Breast epithelium (tissue), 3 donors: ENCODE measurements around the gene SMARCC2.

Experiments used
- CTCF ChIP-seq, 3 donors: fragments of 450-650 bp; IDR thresholded peaks; one replicate each; pipeline ENCODE4 v1.5.1; 2016 to 2017; ENCODE audit warnings: antibody characterized with exemption in 3 of 3, mild to moderate bottlenecking in 3 of 3, moderate library complexity in 3 of 3
- POLR2A ChIP-seq: fragments of 450-650 bp; IDR thresholded peaks from one replicate; pipeline ENCODE4 v1.6.1; 2016; ENCODE audit warnings: antibody characterized with exemption, mild to moderate bottlenecking, moderate library complexity
- POLR2AphosphoS5 ChIP-seq, 3 donors: sonication (generic); formaldehyde crosslinking; IDR thresholded peaks; one replicate each; pipeline ENCODE4 v1.6.1; 2017; ENCODE audit warnings: antibody characterized with exemption in 3 of 3

DNA sequence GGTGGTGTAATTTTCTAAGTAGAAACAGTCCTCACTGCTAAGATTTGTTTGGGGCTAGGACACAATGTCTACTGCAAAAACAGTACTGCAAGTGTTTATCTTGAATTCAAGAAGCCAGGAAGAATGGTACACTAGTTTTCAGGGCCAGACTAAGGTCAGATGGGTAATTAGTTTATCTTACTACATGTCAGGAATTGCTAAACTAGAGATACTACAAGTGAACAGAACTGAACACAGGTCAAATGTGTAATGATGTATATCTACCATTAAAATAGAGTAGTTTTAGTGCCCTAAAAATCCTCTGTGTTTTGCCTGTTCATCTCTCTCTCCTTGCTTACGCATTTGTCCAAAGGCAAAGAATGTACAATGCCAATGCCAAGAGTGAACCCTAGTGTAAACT is 75.2 kb downstream of the SMARCC2 start:
- TF ChIP-seq POLR2A = no peak
- no peak for TF ChIP-seq CTCF (IDR thresholded peaks at IDR 0.05)
- no peak for TF ChIP-seq POLR2AphosphoS5 (IDR thresholded peaks at IDR 0.05)
